Fibroblast of villous mesenchyme (primary cell): ENCODE measurements around the gene CISH. TPM values are rescaled to one million over a fixed set of nuclear protein-coding genes. Genes with fewer than 3 reads are reported as not detected.

Source experiments
- DNase-seq: peaks from one replicate; pipeline ENCODE4 v3.0.0-alpha.2; 2010; ENCODE audit warnings: low read depth
- H3K4me3 ChIP-seq: 2 replicates; pipeline ENCODE4 v1.5.1; 2011; ENCODE audit warnings: low read depth, mild to moderate bottlenecking, low read length
- CTCF ChIP-seq: IDR thresholded peaks from 2 replicates; pipeline ENCODE4 v1.5.1; 2012; ENCODE audit warnings: low read depth, mild to moderate bottlenecking, low read length; ENCODE audit not compliant: insufficient read depth
- total RNA-seq: library from RNA; depleted of rRNA; stranded (reverse); fragments of >200 nt; gene quantifications from 2 replicates; pipeline ENCODE4 v1.2.3, GENCODE V29; 2012

The CISH gene
- total RNA-seq, 1 donor, result 0.86 TPM

- TF ChIP-seq CTCF, result no peak
- DNase-seq, result no peak
Observed at GRCh38 chr3:50605901-50606326, 5.7 kb downstream of the CISH start.

GRCh38 chr3:50604628-50605588 lies 6.7 kb downstream of the CISH start:
- no peak for TF ChIP-seq CTCF
- no peak overlapping the region for H3K4me3 ChIP-seq
- DNase-seq, result no peak

More at GRCh38 chr3:50605901-50606326, 5.7 kb downstream of the CISH start:
- H3K4me3 ChIP-seq, result no peak overlapping the region

- no peak for TF ChIP-seq CTCF
- no peak for DNase-seq
Observed at GRCh38 chr3:50604110-50604621, 7.4 kb downstream of the CISH start.

GRCh38 chr3:50603261-50604109 lies 8.1 kb downstream of the CISH start:
- H3K4me3 ChIP-seq, result no peak overlapping the region
- DNase-seq, result no peak
- no peak for TF ChIP-seq CTCF

More at GRCh38 chr3:50604110-50604621, 7.4 kb downstream of the CISH start:
- H3K4me3 ChIP-seq, result no peak overlapping the region

- no peak for TF ChIP-seq CTCF
- no peak for DNase-seq
- no peak overlapping the region for H3K4me3 ChIP-seq
Observed at GRCh38 chr3:50602595-50603191, 8.9 kb downstream of the CISH start.

- peak; percentile 98 for DNase-seq
- TF ChIP-seq CTCF, result no peak
- peak overlapping the region; percentile 18 for H3K4me3 ChIP-seq
Observed at GRCh38 chr3:50600841-50601591, 10.6 kb downstream of the CISH start.
